C4-2B (cell line): ENCODE data around the gene YIPF3.

Experiments
- ZFX ChIP-seq: fragments of 450-650 bp; IDR thresholded peaks from 2 replicates; pipeline ENCODE4 v1.6.1; 2017
- TF ChIP-seq, protein P1 (sequence below): fragments of 450-650 bp; conservative IDR thresholded peaks from 2 replicates; pipeline ENCODE4 v1.5.1; 2017; ENCODE audit warnings: mild to moderate bottlenecking

- TF ChIP-seq, protein P1, sequence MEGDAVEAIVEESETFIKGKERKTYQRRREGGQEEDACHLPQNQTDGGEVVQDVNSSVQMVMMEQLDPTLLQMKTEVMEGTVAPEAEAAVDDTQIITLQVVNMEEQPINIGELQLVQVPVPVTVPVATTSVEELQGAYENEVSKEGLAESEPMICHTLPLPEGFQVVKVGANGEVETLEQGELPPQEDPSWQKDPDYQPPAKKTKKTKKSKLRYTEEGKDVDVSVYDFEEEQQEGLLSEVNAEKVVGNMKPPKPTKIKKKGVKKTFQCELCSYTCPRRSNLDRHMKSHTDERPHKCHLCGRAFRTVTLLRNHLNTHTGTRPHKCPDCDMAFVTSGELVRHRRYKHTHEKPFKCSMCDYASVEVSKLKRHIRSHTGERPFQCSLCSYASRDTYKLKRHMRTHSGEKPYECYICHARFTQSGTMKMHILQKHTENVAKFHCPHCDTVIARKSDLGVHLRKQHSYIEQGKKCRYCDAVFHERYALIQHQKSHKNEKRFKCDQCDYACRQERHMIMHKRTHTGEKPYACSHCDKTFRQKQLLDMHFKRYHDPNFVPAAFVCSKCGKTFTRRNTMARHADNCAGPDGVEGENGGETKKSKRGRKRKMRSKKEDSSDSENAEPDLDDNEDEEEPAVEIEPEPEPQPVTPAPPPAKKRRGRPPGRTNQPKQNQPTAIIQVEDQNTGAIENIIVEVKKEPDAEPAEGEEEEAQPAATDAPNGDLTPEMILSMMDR: no peak
- TF ChIP-seq ZFX: no peak
Observed at GRCh38 chr6:43523284-43523683, 6.6 kb upstream of the YIPF3 start.
